ENCODE data around the gene SUSD4.

The SUSD4 gene

DNA sequence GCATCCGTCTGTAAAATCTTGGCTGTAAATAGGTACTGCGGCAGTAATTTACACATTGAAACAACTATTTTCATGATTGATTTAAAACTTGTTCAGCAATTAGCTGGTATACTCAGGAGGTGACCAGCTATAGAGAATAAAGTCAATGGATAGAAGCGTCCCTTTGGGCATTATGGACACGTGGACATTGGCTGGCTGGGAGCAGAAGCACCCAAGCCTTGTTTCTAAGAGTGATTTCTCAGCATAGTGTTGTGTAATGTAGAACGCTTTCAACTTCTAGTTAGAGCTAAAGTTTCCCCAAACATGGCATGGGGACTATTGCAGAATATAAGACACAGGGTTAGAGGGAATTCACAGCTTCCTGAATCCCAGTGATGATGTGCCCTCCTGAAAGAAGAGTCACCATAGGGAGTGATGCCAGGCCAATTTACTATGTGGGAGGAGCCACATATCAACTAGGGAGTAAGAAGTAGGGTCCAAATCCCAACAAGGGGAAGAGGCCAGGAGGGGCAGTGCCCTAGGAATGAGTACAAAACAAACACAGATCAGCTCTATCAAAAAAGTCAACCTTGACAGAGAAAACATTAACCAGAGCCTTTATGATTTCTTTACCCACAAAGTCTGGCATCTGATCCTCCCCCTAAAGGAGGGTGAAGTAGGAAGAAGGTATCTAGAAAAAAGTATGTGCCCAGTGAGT is 92.7 kb downstream of the SUSD4 start:
- no peaks in the 10 kb centered on the region for H3K27me3 ChIP-seq (ENCODE audit: control insufficient read depth in 3 of 3, insufficient read depth in 3 of 3, low read depth in 1 of 3, low read length in 3 of 3)
- H3K14ac ChIP-seq (ENCODE audit: low read length): no peak overlapping the region
- no peak overlapping the region for H3K27ac ChIP-seq (replicated peaks; ENCODE audit: low read length)
- H3K9ac ChIP-seq (ENCODE audit: low read depth, low read length, poor library complexity): no peak overlapping the region
- H4K91ac ChIP-seq (ENCODE audit: low read depth, low read length, poor library complexity): no peak overlapping the region
- H2BK5ac ChIP-seq (ENCODE audit: low read length): no peak overlapping the region
- no peak for DNase-seq (ENCODE audit: low spot score)
- no peak overlapping the region for H2BK120ac ChIP-seq (ENCODE audit: low read depth, low read length)
- H3K18ac ChIP-seq (ENCODE audit: low read length): no peak overlapping the region
- H3K4me1 ChIP-seq (ENCODE audit: control insufficient read depth in 2 of 2, insufficient read depth in 1 of 2, low read depth in 1 of 2, low read length in 2 of 2): peaks cover 0 to 6% of the 10 kb centered on the region in 2 donors
- no peak overlapping the region for H4K8ac ChIP-seq (ENCODE audit: low read depth, low read length)
- no peak overlapping the region for H2AK5ac ChIP-seq (ENCODE audit: low read depth, low read length)
- H2BK12ac ChIP-seq (ENCODE audit: low read length): no peak overlapping the region
- H3K4ac ChIP-seq (ENCODE audit: low read length): no peak overlapping the region
- no peak overlapping the region for H3K23ac ChIP-seq (ENCODE audit: low read depth, low read length, poor library complexity)
- no peaks in the 10 kb centered on the region for H3K36me3 ChIP-seq (replicated peaks in 1 of 2; ENCODE audit: control insufficient read depth in 2 of 2, insufficient read depth in 2 of 2, low read length in 2 of 2)
- no CpG with 5 or more reads among the region's 5 CpGs for WGBS, 2 donors (ENCODE audit: extremely low coverage in 2 of 2, insufficient read length in 2 of 2, insufficient replicate concordance in 1 of 2)
- H3K79me1 ChIP-seq (ENCODE audit: low read depth, low read length): no peaks in the 10 kb centered on the region
- H2BK15ac ChIP-seq (ENCODE audit: low read length): no peak overlapping the region
- no peak overlapping the region for H3K4me2 ChIP-seq (ENCODE audit: insufficient read depth, low read length, poor library complexity, severe bottlenecking)
- H3K4me3 ChIP-seq (ENCODE audit: low read length in 2 of 2): no peak overlapping the region
- H3K9me3 ChIP-seq (replicated peaks in 1 of 2; ENCODE audit: control insufficient read depth in 2 of 2, insufficient read depth in 1 of 2, low read depth in 1 of 2, low read length in 2 of 2): no peaks in the 10 kb centered on the region
- H2AFZ ChIP-seq (ENCODE audit: low read length): no peak overlapping the region

DNA sequence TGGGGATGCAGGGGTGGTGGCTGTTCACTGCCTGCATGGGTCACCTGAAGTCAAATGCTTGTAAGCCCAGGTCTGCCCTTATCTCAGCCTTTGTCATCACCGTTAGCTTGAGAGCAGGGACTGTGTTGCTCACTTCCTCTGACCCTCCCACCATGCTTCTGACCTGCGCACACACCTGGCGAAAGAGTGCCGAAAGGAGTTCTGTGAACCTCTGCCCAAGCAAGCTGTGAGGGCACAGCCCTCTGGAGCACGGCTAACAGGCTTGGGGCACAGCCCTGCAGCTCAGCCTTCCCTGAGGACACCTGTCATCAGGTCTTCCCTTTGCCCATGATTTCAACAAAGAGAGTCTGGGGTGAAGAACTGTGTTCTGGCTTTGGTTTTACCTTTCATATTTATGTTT is 93.8 kb downstream of the SUSD4 start:
- no peak overlapping the region for H3K4ac ChIP-seq (ENCODE audit: low read length)
- no peak overlapping the region for H3K27ac ChIP-seq (replicated peaks; ENCODE audit: low read length)
- H3K36me3 ChIP-seq (replicated peaks in 1 of 2; ENCODE audit: control insufficient read depth in 2 of 2, insufficient read depth in 2 of 2, low read length in 2 of 2): no peaks in the 10 kb centered on the region
- no CpG with 5 or more reads among the region's 5 CpGs for WGBS, 2 donors (ENCODE audit: extremely low coverage in 2 of 2, insufficient read length in 2 of 2, insufficient replicate concordance in 1 of 2)
- no peak overlapping the region for H2AK5ac ChIP-seq (ENCODE audit: low read depth, low read length)
- no peak overlapping the region for H2BK120ac ChIP-seq (ENCODE audit: low read depth, low read length)
- H2BK15ac ChIP-seq (ENCODE audit: low read length): no peak overlapping the region
- no peaks in the 10 kb centered on the region for H3K9me3 ChIP-seq (replicated peaks in 1 of 2; ENCODE audit: control insufficient read depth in 2 of 2, insufficient read depth in 1 of 2, low read depth in 1 of 2, low read length in 2 of 2)
- H3K23ac ChIP-seq (ENCODE audit: low read depth, low read length, poor library complexity): peak overlapping the region; percentile 38
- H3K4me2 ChIP-seq (ENCODE audit: insufficient read depth, low read length, poor library complexity, severe bottlenecking): no peak overlapping the region
- no peak for DNase-seq (ENCODE audit: low spot score)
- H3K79me1 ChIP-seq (ENCODE audit: low read depth, low read length): no peaks in the 10 kb centered on the region
- no peak overlapping the region for H3K9ac ChIP-seq (ENCODE audit: low read depth, low read length, poor library complexity)
- H4K8ac ChIP-seq (ENCODE audit: low read depth, low read length): no peak overlapping the region
- H3K14ac ChIP-seq (ENCODE audit: low read length): no peak overlapping the region
- no peak overlapping the region for H2BK12ac ChIP-seq (ENCODE audit: low read length)
- no peak overlapping the region for H4K91ac ChIP-seq (ENCODE audit: low read depth, low read length, poor library complexity)
- no peak overlapping the region for H2AFZ ChIP-seq (ENCODE audit: low read length)
- peaks cover 0 to 4% of the 10 kb centered on the region in 2 donors for H3K4me1 ChIP-seq (ENCODE audit: control insufficient read depth in 2 of 2, insufficient read depth in 1 of 2, low read depth in 1 of 2, low read length in 2 of 2)
- H2BK5ac ChIP-seq (ENCODE audit: low read length): no peak overlapping the region
- no peaks in the 10 kb centered on the region for H3K27me3 ChIP-seq (ENCODE audit: control insufficient read depth in 3 of 3, insufficient read depth in 3 of 3, low read depth in 1 of 3, low read length in 3 of 3)
- no peak overlapping the region for H3K4me3 ChIP-seq (ENCODE audit: low read length in 2 of 2)
- peak overlapping the region; percentile 51 for H3K18ac ChIP-seq (ENCODE audit: low read length)

DNA sequence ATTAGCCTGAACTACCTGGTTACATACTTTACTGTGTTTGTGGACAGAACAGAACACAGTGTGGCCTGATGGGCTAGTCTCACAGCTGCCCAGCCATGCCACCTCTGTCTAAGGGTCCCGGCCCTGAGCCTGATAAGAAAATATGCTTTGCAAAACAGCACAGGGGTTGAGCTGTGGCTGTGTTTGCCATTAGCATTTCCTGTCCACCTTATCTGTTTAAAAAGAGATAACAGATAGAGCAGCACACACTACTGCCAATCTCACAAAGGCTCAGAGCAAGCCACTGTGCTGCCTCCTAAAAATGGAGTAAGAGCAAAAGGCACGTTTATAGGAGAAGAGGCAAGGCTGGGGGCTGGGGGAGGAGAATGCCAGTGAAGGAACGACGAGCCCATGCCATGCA is 95.0 kb downstream of the SUSD4 start:
- H3K27me3 ChIP-seq (ENCODE audit: control insufficient read depth in 3 of 3, insufficient read depth in 3 of 3, low read depth in 1 of 3, low read length in 3 of 3): no peaks in the 10 kb centered on the region
- no peak overlapping the region for H2BK5ac ChIP-seq (ENCODE audit: low read length)
- no peak overlapping the region for H4K8ac ChIP-seq (ENCODE audit: low read depth, low read length)
- no peaks in the 10 kb centered on the region for H3K79me1 ChIP-seq (ENCODE audit: low read depth, low read length)
- no CpG with 5 or more reads among the region's 4 CpGs for WGBS, 2 donors (ENCODE audit: extremely low coverage in 2 of 2, insufficient read length in 2 of 2, insufficient replicate concordance in 1 of 2)
- no peak overlapping the region for H3K18ac ChIP-seq (ENCODE audit: low read length)
- no peak for DNase-seq (ENCODE audit: low spot score)
- H2BK120ac ChIP-seq (ENCODE audit: low read depth, low read length): no peak overlapping the region
- no peak overlapping the region for H3K4ac ChIP-seq (ENCODE audit: low read length)
- no peak overlapping the region for H3K14ac ChIP-seq (ENCODE audit: low read length)
- H3K36me3 ChIP-seq (replicated peaks in 1 of 2; ENCODE audit: control insufficient read depth in 2 of 2, insufficient read depth in 2 of 2, low read length in 2 of 2): no peaks in the 10 kb centered on the region
- no peak overlapping the region for H3K4me2 ChIP-seq (ENCODE audit: insufficient read depth, low read length, poor library complexity, severe bottlenecking)
- H3K27ac ChIP-seq (replicated peaks; ENCODE audit: low read length): no peak overlapping the region
- H2BK15ac ChIP-seq (ENCODE audit: low read length): no peak overlapping the region
- H3K4me1 ChIP-seq (ENCODE audit: control insufficient read depth in 2 of 2, insufficient read depth in 1 of 2, low read depth in 1 of 2, low read length in 2 of 2): peaks cover 0 to 4% of the 10 kb centered on the region in 2 donors
- H2AFZ ChIP-seq (ENCODE audit: low read length): no peak overlapping the region
- H3K4me3 ChIP-seq (ENCODE audit: low read length in 2 of 2): no peak overlapping the region
- H2AK5ac ChIP-seq (ENCODE audit: low read depth, low read length): no peak overlapping the region
- no peaks in the 10 kb centered on the region for H3K9me3 ChIP-seq (replicated peaks in 1 of 2; ENCODE audit: control insufficient read depth in 2 of 2, insufficient read depth in 1 of 2, low read depth in 1 of 2, low read length in 2 of 2)
- H2BK12ac ChIP-seq (ENCODE audit: low read length): no peak overlapping the region
- H3K9ac ChIP-seq (ENCODE audit: low read depth, low read length, poor library complexity): no peak overlapping the region
- H3K23ac ChIP-seq (ENCODE audit: low read depth, low read length, poor library complexity): no peak overlapping the region
- H4K91ac ChIP-seq (ENCODE audit: low read depth, low read length, poor library complexity): no peak overlapping the region

DNA sequence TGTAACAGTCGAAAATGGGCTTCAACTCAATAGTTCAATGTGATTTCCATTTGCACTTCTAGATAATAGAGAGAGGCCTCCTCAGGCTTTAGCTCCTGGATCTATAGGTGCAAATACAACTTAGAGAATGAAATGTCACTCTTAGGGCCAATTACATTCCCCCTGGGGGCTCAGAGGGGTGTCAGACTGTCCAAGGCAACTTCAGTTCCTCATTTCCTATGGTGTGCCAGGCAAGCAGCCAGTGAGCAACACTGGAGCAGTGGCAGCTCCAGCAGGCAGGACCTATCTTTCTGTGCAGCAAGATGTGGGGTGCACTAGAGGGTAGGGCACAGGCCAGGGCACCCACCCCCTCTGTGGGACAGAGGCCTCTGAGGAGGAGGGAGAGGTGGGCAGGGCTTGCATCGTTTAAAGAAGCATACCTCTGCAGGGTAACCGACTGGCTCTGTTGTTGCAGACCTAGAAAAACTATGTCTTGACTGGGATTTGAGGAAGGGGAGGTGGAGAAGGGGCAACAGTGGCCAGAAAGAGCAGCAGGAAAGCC is 97.3 kb downstream of the SUSD4 start:
- Histone ChIP-seq H2AK5ac (ENCODE audit: low read depth, low read length) (no peak overlapping the region), H3K23ac (ENCODE audit: low read depth, low read length, poor library complexity) (no peak overlapping the region), H3K4ac (ENCODE audit: low read length) (no peak overlapping the region), H2BK5ac (ENCODE audit: low read length) (no peak overlapping the region), H3K27ac (replicated peaks; ENCODE audit: low read length) (no peak overlapping the region), H3K18ac (ENCODE audit: low read length) (peak overlapping the region; percentile 78), H3K79me1 (ENCODE audit: low read depth, low read length) (no peaks in the 10 kb centered on the region), H3K14ac (ENCODE audit: low read length) (no peak overlapping the region), H3K9me3 (replicated peaks in 1 of 2; ENCODE audit: control insufficient read depth in 2 of 2, insufficient read depth in 1 of 2, low read depth in 1 of 2, low read length in 2 of 2) (no peaks in the 10 kb centered on the region), H3K36me3 (replicated peaks in 1 of 2; ENCODE audit: control insufficient read depth in 2 of 2, insufficient read depth in 2 of 2, low read length in 2 of 2) (no peaks in the 10 kb centered on the region), H2BK120ac (ENCODE audit: low read depth, low read length) (no peak overlapping the region), H4K91ac (ENCODE audit: low read depth, low read length, poor library complexity) (no peak overlapping the region), H2BK12ac (ENCODE audit: low read length) (no peak overlapping the region), H3K4me1 (ENCODE audit: control insufficient read depth in 2 of 2, insufficient read depth in 1 of 2, low read depth in 1 of 2, low read length in 2 of 2) (peaks cover 0 to 7% of the 10 kb centered on the region in 2 donors), H3K4me2 (ENCODE audit: insufficient read depth, low read length, poor library complexity, severe bottlenecking) (no peak overlapping the region), H3K9ac (ENCODE audit: low read depth, low read length, poor library complexity) (peak overlapping the region; percentile 65), H4K8ac (ENCODE audit: low read depth, low read length) (no peak overlapping the region), H3K27me3 (ENCODE audit: control insufficient read depth in 3 of 3, insufficient read depth in 3 of 3, low read depth in 1 of 3, low read length in 3 of 3) (no peaks in the 10 kb centered on the region), H3K4me3 (ENCODE audit: low read length in 2 of 2) (no peak overlapping the region), H2AFZ (ENCODE audit: low read length) (no peak overlapping the region), H2BK15ac (ENCODE audit: low read length) (peak overlapping the region; percentile 42)
- no CpG with 5 or more reads among the region's 3 CpGs for WGBS, 2 donors (ENCODE audit: extremely low coverage in 2 of 2, insufficient read length in 2 of 2, insufficient replicate concordance in 1 of 2)
- no peak for DNase-seq (ENCODE audit: low spot score)

Measured in neuronal stem cell (in vitro differentiated cells).